ENCODE results near the gene EFHD2. TPM values are rescaled to one million over a fixed set of nuclear protein-coding genes. Genes with fewer than 3 reads are reported as not detected.

EFHD2 gene
- total RNA-seq, 1 experiment from 2014 or later: 69.7 TPM

DNA sequence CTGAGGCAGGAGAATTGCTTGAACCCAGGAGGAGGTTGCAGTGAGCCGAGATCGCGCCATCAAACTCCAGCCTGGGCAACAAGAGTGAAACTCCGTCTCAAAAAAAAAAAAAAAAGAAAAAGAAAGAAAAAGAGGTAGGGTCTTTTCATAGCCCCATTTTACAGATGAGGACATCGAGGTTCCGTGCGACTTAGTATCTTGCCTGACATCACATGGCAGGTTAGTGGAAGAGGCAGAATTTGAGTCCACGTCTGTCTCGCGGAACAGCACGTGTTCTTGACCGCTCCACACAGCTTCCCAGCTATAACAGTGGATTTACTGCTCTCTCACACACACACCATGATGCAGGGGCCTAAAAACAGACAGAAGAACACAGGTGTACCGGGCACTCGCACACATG lies 29.6 kb downstream of the EFHD2 start:
- intact Hi-C loops (cut with micrococcal nuclease): no loop called here
- Histone ChIP-seq H3K4me1 (ENCODE audit: control insufficient read depth in 1 of 2, insufficient read depth in 2 of 2, low read length in 2 of 2) (no peaks in the 10 kb centered on the region), H3K9me2 (ENCODE audit: insufficient read depth) (no peaks in the 10 kb centered on the region), H3K4me2 (ENCODE audit: low read length) (no peak overlapping the region), H3K9ac (ENCODE audit: low read length) (no peak overlapping the region), H3K27me3 (ENCODE audit: insufficient read depth, low read length) (no peaks in the 10 kb centered on the region), H3K4me3 (replicated peaks in 1 of 2; ENCODE audit: low read depth in 1 of 2, low read length in 2 of 2) (no peak overlapping the region), H3K79me2 (ENCODE audit: insufficient read depth, low read length) (no peaks in the 10 kb centered on the region), H3K27ac (ENCODE audit: low read depth, low read length) (no peak overlapping the region), H4K20me1 (ENCODE audit: insufficient read depth) (no peaks in the 10 kb centered on the region), H3K36me3 (ENCODE audit: control insufficient read depth in 1 of 2, insufficient read depth in 2 of 2, low read length in 2 of 2) (no peaks in the 10 kb centered on the region), H2AFZ (ENCODE audit: low read depth, low read length, poor library complexity, severe bottlenecking) (no peak overlapping the region), H3K9me3 (ENCODE audit: control insufficient read depth in 1 of 2, insufficient read depth in 1 of 2, low read depth in 1 of 2, low read length in 2 of 2) (no peaks in the 10 kb centered on the region)
- DNase-seq (ENCODE audit: low read depth, low spot score) (no peak), ATAC-seq (no peak)
- ChIA-PET CTCF (no interaction called here), RAD21 (ENCODE audit: low non-redundant PET in 1 of 2, low total read pairs in 2 of 2, uncharacterized antibody in 2 of 2, unreplicated experiment in 2 of 2) (no interaction called here), POLR2A (no interaction called here)
- TF ChIP-seq EGR1 (IDR thresholded peaks at IDR 0.05; ENCODE audit: low read depth) (no peak), ZFX (IDR thresholded peaks at IDR 0.05) (no peak), FOSL1 (IDR thresholded peaks at IDR 0.05; ENCODE audit: low read depth) (no peak), SIN3A (IDR thresholded peaks at IDR 0.05; ENCODE audit: low read depth) (no peak), RAD21 (IDR thresholded peaks at IDR 0.05; ENCODE audit: low read depth) (no peak), SRF (IDR thresholded peaks at IDR 0.05; ENCODE audit: low read depth) (no peak)
- TF ChIP-seq, protein P1, sequence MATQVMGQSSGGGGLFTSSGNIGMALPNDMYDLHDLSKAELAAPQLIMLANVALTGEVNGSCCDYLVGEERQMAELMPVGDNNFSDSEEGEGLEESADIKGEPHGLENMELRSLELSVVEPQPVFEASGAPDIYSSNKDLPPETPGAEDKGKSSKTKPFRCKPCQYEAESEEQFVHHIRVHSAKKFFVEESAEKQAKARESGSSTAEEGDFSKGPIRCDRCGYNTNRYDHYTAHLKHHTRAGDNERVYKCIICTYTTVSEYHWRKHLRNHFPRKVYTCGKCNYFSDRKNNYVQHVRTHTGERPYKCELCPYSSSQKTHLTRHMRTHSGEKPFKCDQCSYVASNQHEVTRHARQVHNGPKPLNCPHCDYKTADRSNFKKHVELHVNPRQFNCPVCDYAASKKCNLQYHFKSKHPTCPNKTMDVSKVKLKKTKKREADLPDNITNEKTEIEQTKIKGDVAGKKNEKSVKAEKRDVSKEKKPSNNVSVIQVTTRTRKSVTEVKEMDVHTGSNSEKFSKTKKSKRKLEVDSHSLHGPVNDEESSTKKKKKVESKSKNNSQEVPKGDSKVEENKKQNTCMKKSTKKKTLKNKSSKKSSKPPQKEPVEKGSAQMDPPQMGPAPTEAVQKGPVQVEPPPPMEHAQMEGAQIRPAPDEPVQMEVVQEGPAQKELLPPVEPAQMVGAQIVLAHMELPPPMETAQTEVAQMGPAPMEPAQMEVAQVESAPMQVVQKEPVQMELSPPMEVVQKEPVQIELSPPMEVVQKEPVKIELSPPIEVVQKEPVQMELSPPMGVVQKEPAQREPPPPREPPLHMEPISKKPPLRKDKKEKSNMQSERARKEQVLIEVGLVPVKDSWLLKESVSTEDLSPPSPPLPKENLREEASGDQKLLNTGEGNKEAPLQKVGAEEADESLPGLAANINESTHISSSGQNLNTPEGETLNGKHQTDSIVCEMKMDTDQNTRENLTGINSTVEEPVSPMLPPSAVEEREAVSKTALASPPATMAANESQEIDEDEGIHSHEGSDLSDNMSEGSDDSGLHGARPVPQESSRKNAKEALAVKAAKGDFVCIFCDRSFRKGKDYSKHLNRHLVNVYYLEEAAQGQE (IDR thresholded peaks at IDR 0.05; ENCODE audit: low read depth): no peak
- no TSS peak for BruUV-seq (replicated peaks)

DNA sequence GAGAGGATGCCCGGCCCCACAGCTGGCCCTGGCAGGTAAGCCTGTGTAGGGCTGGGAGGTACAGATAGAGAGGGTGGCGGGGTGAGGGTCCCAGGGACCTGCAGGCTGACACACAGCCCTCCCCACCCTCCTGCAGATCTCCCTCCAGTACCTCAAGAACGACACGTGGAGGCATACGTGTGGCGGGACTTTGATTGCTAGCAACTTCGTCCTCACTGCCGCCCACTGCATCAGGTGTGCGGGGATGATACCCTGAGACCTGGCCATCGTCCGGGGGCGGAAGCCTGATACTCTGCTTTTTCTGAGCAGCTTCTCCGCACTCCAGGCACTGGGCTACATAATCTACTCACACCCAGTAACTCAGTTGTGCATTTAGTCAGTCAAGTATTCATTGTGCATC lies 30.7 kb downstream of the EFHD2 start:
- Histone ChIP-seq H3K27ac (ENCODE audit: low read depth, low read length) (no peak overlapping the region), H3K4me3 (replicated peaks in 1 of 2; ENCODE audit: low read depth in 1 of 2, low read length in 2 of 2) (no peak overlapping the region), H3K27me3 (ENCODE audit: insufficient read depth, low read length) (no peaks in the 10 kb centered on the region), H3K9ac (ENCODE audit: low read length) (no peak overlapping the region), H3K36me3 (ENCODE audit: control insufficient read depth in 1 of 2, insufficient read depth in 2 of 2, low read length in 2 of 2) (no peaks in the 10 kb centered on the region), H3K9me2 (ENCODE audit: insufficient read depth) (no peaks in the 10 kb centered on the region), H4K20me1 (ENCODE audit: insufficient read depth) (no peaks in the 10 kb centered on the region), H2AFZ (ENCODE audit: low read depth, low read length, poor library complexity, severe bottlenecking) (no peak overlapping the region), H3K4me1 (ENCODE audit: control insufficient read depth in 1 of 2, insufficient read depth in 2 of 2, low read length in 2 of 2) (no peaks in the 10 kb centered on the region), H3K9me3 (ENCODE audit: control insufficient read depth in 1 of 2, insufficient read depth in 1 of 2, low read depth in 1 of 2, low read length in 2 of 2) (no peaks in the 10 kb centered on the region), H3K4me2 (ENCODE audit: low read length) (no peak overlapping the region), H3K79me2 (ENCODE audit: insufficient read depth, low read length) (no peaks in the 10 kb centered on the region)
- ChIA-PET RAD21 (ENCODE audit: low non-redundant PET in 1 of 2, low total read pairs in 2 of 2, uncharacterized antibody in 2 of 2, unreplicated experiment in 2 of 2) (no interaction called here), CTCF (no interaction called here), POLR2A (no interaction called here)
- intact Hi-C loops (cut with micrococcal nuclease): no loop called here
- ATAC-seq (no peak), DNase-seq (ENCODE audit: low read depth, low spot score) (no peak)
- BruUV-seq (replicated peaks): no TSS peak
- TF ChIP-seq SIN3A (IDR thresholded peaks at IDR 0.05; ENCODE audit: low read depth) (no peak), JUND (IDR thresholded peaks at IDR 0.05) (no peak), ZNF274 (IDR thresholded peaks at IDR 0.05; ENCODE audit: low read depth, low read length) (no peak), SP1 (IDR thresholded peaks at IDR 0.05; ENCODE audit: low read depth) (no peak), POLR2AphosphoS5 (IDR thresholded peaks at IDR 0.05; ENCODE audit: low read depth, low read length) (no peak), SRF (IDR thresholded peaks at IDR 0.05; ENCODE audit: low read depth) (no peak)
- TF ChIP-seq, protein P1 (IDR thresholded peaks at IDR 0.05; ENCODE audit: low read depth): no peak
- TF ChIP-seq, protein P2, sequence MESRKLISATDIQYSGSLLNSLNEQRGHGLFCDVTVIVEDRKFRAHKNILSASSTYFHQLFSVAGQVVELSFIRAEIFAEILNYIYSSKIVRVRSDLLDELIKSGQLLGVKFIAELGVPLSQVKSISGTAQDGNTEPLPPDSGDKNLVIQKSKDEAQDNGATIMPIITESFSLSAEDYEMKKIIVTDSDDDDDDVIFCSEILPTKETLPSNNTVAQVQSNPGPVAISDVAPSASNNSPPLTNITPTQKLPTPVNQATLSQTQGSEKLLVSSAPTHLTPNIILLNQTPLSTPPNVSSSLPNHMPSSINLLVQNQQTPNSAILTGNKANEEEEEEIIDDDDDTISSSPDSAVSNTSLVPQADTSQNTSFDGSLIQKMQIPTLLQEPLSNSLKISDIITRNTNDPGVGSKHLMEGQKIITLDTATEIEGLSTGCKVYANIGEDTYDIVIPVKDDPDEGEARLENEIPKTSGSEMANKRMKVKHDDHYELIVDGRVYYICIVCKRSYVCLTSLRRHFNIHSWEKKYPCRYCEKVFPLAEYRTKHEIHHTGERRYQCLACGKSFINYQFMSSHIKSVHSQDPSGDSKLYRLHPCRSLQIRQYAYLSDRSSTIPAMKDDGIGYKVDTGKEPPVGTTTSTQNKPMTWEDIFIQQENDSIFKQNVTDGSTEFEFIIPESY (IDR thresholded peaks at IDR 0.05; ENCODE audit: extremely low read depth, insufficient replicate concordance, low read length): no peak

Measured in HCT116 (cell line).